ENCODE measurements around the gene CPA2. TPM values are rescaled to one million over a fixed set of nuclear protein-coding genes. Genes with fewer than 3 reads are reported as not detected.
"Not testable (repeated sequence)": the region's sequence is repeated elsewhere in the genome, so short reads cannot be mapped to it uniquely, and the experiment has no call there.

The CPA2 gene
- total RNA-seq, 2 experiments from 2014 or later, result 0.18 TPM; not detected in 1

GRCh38 chr7:130301501-130302020 is 34.9 kb downstream of the CPA2 start:
- no peaks in the 10 kb centered on the region for H3K4me1 Mint-ChIP-seq
- no peaks in the 10 kb centered on the region for H3K36me3 Mint-ChIP-seq (ENCODE audit: low read depth)
- H3K27me3 Mint-ChIP-seq, result no peaks in the 10 kb centered on the region
- no peak for ATAC-seq
- CTCF ChIA-PET, result interaction anchor here (0.5 to 0.7 kb wide), 2 partner anchors 23 to 476 kb away, joined by 3 read pairs; no protein-coding TSS in a partner anchor
- POLR2A ChIA-PET, result no interaction called here
- H3K27ac Mint-ChIP-seq, result no peak overlapping the region
- no peak for DNase-seq
- H3K4me3 Mint-ChIP-seq, result no peak overlapping the region
- no peaks in the 10 kb centered on the region for H3K9me3 Mint-ChIP-seq (ENCODE audit: low read depth)
- intact Hi-C loops (cut with DNase I, micrococcal nuclease), result no loop called here

- DNase-seq, result no peak
- POLR2A ChIA-PET, result no interaction called here
- CTCF ChIA-PET, result interaction anchor here (1.1 kb wide), 1 partner anchor 9 kb away, joined by 4 read pairs; the partner anchor contains the start of gene CPA4
- Mint-ChIP-seq H3K4me3 (no peak overlapping the region), H3K36me3 (ENCODE audit: low read depth) (no peaks in the 10 kb centered on the region), H3K27me3 (no peaks in the 10 kb centered on the region), H3K27ac (no peak overlapping the region), H3K9me3 (ENCODE audit: low read depth) (no peaks in the 10 kb centered on the region), H3K4me1 (no peaks in the 10 kb centered on the region)
- no peak for ATAC-seq
- intact Hi-C loops (cut with DNase I, micrococcal nuclease), result no loop called here
Observed at GRCh38 chr7:130302649-130303048, 36.0 kb downstream of the CPA2 start.

- no peaks in the 10 kb centered on the region for H3K4me1 Mint-ChIP-seq
- POLR2A ChIA-PET, result interaction anchor here (0.6 kb wide), 1 partner anchor 261 kb away, joined by 3 read pairs; no protein-coding TSS in a partner anchor
Observed at GRCh38 chr7:130303127-130303526, 36.5 kb downstream of the CPA2 start.

GRCh38 chr7:130303551-130303950 is 36.9 kb downstream of the CPA2 start:
- no peak for DNase-seq
- intact Hi-C loops (cut with DNase I, micrococcal nuclease), result no loop called here
- Mint-ChIP-seq H3K27me3 (no peaks in the 10 kb centered on the region), H3K27ac (no peak overlapping the region), H3K4me1 (no peaks in the 10 kb centered on the region), H3K36me3 (ENCODE audit: low read depth) (no peaks in the 10 kb centered on the region), H3K4me3 (no peak overlapping the region), H3K9me3 (ENCODE audit: low read depth) (no peaks in the 10 kb centered on the region)
- POLR2A ChIA-PET, result interaction anchor here (0.6 kb wide), 1 partner anchor 261 kb away, joined by 3 read pairs; no protein-coding TSS in a partner anchor
- CTCF ChIA-PET, result interaction anchor here (1.1 kb wide), 1 partner anchor 10 kb away, joined by 4 read pairs; the partner anchor contains the start of gene CPA4
- no peak for ATAC-seq

More at GRCh38 chr7:130303127-130303526, 36.5 kb downstream of the CPA2 start:
- no peak for ATAC-seq
- no peaks in the 10 kb centered on the region for H3K36me3 Mint-ChIP-seq (ENCODE audit: low read depth)
- intact Hi-C loops (cut with DNase I, micrococcal nuclease), result no loop called here
- no peak for DNase-seq
- H3K4me3 Mint-ChIP-seq, result no peak overlapping the region
- H3K27me3 Mint-ChIP-seq, result no peaks in the 10 kb centered on the region
- H3K9me3 Mint-ChIP-seq (ENCODE audit: low read depth), result no peaks in the 10 kb centered on the region
- CTCF ChIA-PET, result interaction anchor here (1.1 kb wide), 1 partner anchor 10 kb away, joined by 4 read pairs; the partner anchor contains the start of gene CPA4
- no peak overlapping the region for H3K27ac Mint-ChIP-seq

- no peaks in the 10 kb centered on the region for H3K9me3 Mint-ChIP-seq (ENCODE audit: low read depth)
- no peak overlapping the region for H3K4me3 Mint-ChIP-seq
- ATAC-seq (no peak), DNase-seq (no peak)
- no peaks in the 10 kb centered on the region for H3K36me3 Mint-ChIP-seq (ENCODE audit: low read depth)
- no peak overlapping the region for H3K27ac Mint-ChIP-seq
- ChIA-PET CTCF (no interaction called here), POLR2A (no interaction called here)
- no peaks in the 10 kb centered on the region for H3K4me1 Mint-ChIP-seq
- intact Hi-C loops (cut with DNase I, micrococcal nuclease), result no loop called here
- no peaks in the 10 kb centered on the region for H3K27me3 Mint-ChIP-seq
Observed at GRCh38 chr7:130303982-130304381, 37.3 kb downstream of the CPA2 start.

- no peak for ATAC-seq
- intact Hi-C loops (cut with DNase I, micrococcal nuclease), result no loop called here
- no peak overlapping the region for H3K27ac Mint-ChIP-seq
- DNase-seq, result no peak
- H3K27me3 Mint-ChIP-seq, result no peaks in the 10 kb centered on the region
- CTCF ChIA-PET, result interaction anchor here (0.7 to 0.8 kb wide), 2 partner anchors 417 to 1421 kb away, joined by 3 read pairs; no protein-coding TSS in a partner anchor
- no peak overlapping the region for H3K4me3 Mint-ChIP-seq
- POLR2A ChIA-PET, result interaction anchor here (0.6 kb wide), 1 partner anchor 753 kb away, joined by 3 read pairs; no protein-coding TSS in a partner anchor
- H3K36me3 Mint-ChIP-seq (ENCODE audit: low read depth), result no peaks in the 10 kb centered on the region
- no peaks in the 10 kb centered on the region for H3K9me3 Mint-ChIP-seq (ENCODE audit: low read depth)
- H3K4me1 Mint-ChIP-seq, result peaks cover 2% of the 10 kb centered on the region
Observed at GRCh38 chr7:130304878-130305277, 38.2 kb downstream of the CPA2 start.

GRCh38 chr7:130305433-130306042 is 38.9 kb downstream of the CPA2 start:
- no peak for ATAC-seq
- no peak for DNase-seq
- H3K4me3 Mint-ChIP-seq, result no peak overlapping the region
- no peaks in the 10 kb centered on the region for H3K36me3 Mint-ChIP-seq (ENCODE audit: low read depth)
- POLR2A ChIA-PET, result no interaction called here
- H3K27me3 Mint-ChIP-seq, result no peaks in the 10 kb centered on the region
- H3K9me3 Mint-ChIP-seq (ENCODE audit: low read depth), result no peaks in the 10 kb centered on the region
- peaks cover 2% of the 10 kb centered on the region for H3K4me1 Mint-ChIP-seq
- H3K27ac Mint-ChIP-seq, result no peak overlapping the region
- intact Hi-C loops (cut with DNase I, micrococcal nuclease), result no loop called here
- CTCF ChIA-PET, result interaction anchor here (0.8 kb wide), 1 partner anchor 1421 kb away, joined by 3 read pairs; no protein-coding TSS in a partner anchor

GRCh38 chr7:130309986-130310385 is 43.3 kb downstream of the CPA2 start:
- peaks cover 2% of the 10 kb centered on the region for H3K4me1 Mint-ChIP-seq
- no peaks in the 10 kb centered on the region for H3K27me3 Mint-ChIP-seq
- peak; percentile 13 for DNase-seq
- peak; percentile 42 for ATAC-seq
- ChIA-PET CTCF (no interaction called here), POLR2A (interaction anchor here (1.0 kb wide), 1 partner anchor 33 kb away, joined by 5 read pairs; no protein-coding TSS in a partner anchor)
- H3K9me3 Mint-ChIP-seq (ENCODE audit: low read depth), result no peaks in the 10 kb centered on the region
- no peak overlapping the region for H3K27ac Mint-ChIP-seq
- no peaks in the 10 kb centered on the region for H3K36me3 Mint-ChIP-seq (ENCODE audit: low read depth)
- intact Hi-C loops (cut with DNase I, micrococcal nuclease), result no loop called here
- H3K4me3 Mint-ChIP-seq, result no peak overlapping the region

GRCh38 chr7:130314305-130314704 is 47.6 kb downstream of the CPA2 start:
- H3K4me3 Mint-ChIP-seq, result no peak overlapping the region
- no peaks in the 10 kb centered on the region for H3K27me3 Mint-ChIP-seq
- DNase-seq (no peak), ATAC-seq (no peak)
- no peak overlapping the region for H3K27ac Mint-ChIP-seq
- H3K4me1 Mint-ChIP-seq, result peaks cover 2% of the 10 kb centered on the region
- intact Hi-C loops (cut with DNase I, micrococcal nuclease), result no loop called here
- H3K9me3 Mint-ChIP-seq (ENCODE audit: low read depth), result no peaks in the 10 kb centered on the region
- ChIA-PET CTCF (interaction anchor here (1.5 kb wide), 1 partner anchor 71 kb away, joined by 3 read pairs; no protein-coding TSS in a partner anchor), POLR2A (no interaction called here)
- no peaks in the 10 kb centered on the region for H3K36me3 Mint-ChIP-seq (ENCODE audit: low read depth)

- H3K9me3 Mint-ChIP-seq (ENCODE audit: low read depth), result no peaks in the 10 kb centered on the region
- ChIA-PET CTCF (no interaction called here), POLR2A (no interaction called here)
- peaks cover 5% of the 10 kb centered on the region for H3K4me1 Mint-ChIP-seq
- DNase-seq (no peak), ATAC-seq (no peak)
- H3K36me3 Mint-ChIP-seq (ENCODE audit: low read depth), result no peaks in the 10 kb centered on the region
- no peak overlapping the region for H3K4me3 Mint-ChIP-seq
- intact Hi-C loops (cut with DNase I, micrococcal nuclease), result no loop called here
- H3K27me3 Mint-ChIP-seq, result no peaks in the 10 kb centered on the region
- H3K27ac Mint-ChIP-seq, result no peak overlapping the region
Observed at GRCh38 chr7:130319541-130319940, 52.9 kb downstream of the CPA2 start.

GRCh38 chr7:130321542-130322229 is 55.0 kb downstream of the CPA2 start:
- DNase-seq; intact Hi-C loops (cut with DNase I, micrococcal nuclease); H3K27me3 Mint-ChIP-seq; H3K36me3 Mint-ChIP-seq (ENCODE audit: low read depth); H3K27ac Mint-ChIP-seq; H3K4me1 Mint-ChIP-seq; CTCF ChIA-PET; H3K4me3 Mint-ChIP-seq; H3K9me3 Mint-ChIP-seq (ENCODE audit: low read depth): not testable (repeated sequence)
- ATAC-seq, result peak; percentile 84
- POLR2A ChIA-PET, result interaction anchor here (0.6 kb wide), 1 partner anchor 556 kb away, joined by 4 read pairs; no protein-coding TSS in a partner anchor

All from activated CD4-positive, alpha-beta T cell treated with anti-CD3 and anti-CD28 coated beads for 36 hours (primary cell).